ENCODE data around the gene FAAP20.
"Not testable (repeated sequence)": the region's sequence is repeated elsewhere in the genome, so short reads cannot be mapped to it uniquely, and the experiment has no call there.

The FAAP20 gene

DNA sequence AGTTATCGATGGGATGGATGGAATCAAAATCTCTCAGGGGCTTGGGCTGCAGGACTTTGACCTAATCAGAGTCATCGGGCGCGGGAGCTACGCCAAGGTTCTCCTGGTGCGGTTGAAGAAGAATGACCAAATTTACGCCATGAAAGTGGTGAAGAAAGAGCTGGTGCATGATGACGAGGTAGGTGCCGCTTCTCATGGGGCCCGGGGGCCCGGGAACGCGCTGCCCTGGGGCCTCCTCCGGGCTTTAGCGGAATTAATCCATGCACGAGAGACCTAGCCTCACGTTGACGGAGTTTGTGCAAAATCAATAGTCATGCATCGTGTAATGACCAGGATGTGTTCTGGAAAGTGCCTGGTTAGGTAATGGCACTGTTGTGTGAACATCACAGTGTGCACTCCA is 43.8 kb downstream of the FAAP20 start:
- no peak overlapping the region for H3K4me3 ChIP-seq (replicated peaks in 1 of 2; ENCODE audit: low read depth in 2 of 2, low read length in 2 of 2)
- no peak for DNase-seq (ENCODE audit: low read depth in 2 of 2)
- TF ChIP-seq, protein P1, sequence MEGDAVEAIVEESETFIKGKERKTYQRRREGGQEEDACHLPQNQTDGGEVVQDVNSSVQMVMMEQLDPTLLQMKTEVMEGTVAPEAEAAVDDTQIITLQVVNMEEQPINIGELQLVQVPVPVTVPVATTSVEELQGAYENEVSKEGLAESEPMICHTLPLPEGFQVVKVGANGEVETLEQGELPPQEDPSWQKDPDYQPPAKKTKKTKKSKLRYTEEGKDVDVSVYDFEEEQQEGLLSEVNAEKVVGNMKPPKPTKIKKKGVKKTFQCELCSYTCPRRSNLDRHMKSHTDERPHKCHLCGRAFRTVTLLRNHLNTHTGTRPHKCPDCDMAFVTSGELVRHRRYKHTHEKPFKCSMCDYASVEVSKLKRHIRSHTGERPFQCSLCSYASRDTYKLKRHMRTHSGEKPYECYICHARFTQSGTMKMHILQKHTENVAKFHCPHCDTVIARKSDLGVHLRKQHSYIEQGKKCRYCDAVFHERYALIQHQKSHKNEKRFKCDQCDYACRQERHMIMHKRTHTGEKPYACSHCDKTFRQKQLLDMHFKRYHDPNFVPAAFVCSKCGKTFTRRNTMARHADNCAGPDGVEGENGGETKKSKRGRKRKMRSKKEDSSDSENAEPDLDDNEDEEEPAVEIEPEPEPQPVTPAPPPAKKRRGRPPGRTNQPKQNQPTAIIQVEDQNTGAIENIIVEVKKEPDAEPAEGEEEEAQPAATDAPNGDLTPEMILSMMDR (IDR thresholded peaks at IDR 0.05; ENCODE audit: low read depth, low read length), result no peak

DNA sequence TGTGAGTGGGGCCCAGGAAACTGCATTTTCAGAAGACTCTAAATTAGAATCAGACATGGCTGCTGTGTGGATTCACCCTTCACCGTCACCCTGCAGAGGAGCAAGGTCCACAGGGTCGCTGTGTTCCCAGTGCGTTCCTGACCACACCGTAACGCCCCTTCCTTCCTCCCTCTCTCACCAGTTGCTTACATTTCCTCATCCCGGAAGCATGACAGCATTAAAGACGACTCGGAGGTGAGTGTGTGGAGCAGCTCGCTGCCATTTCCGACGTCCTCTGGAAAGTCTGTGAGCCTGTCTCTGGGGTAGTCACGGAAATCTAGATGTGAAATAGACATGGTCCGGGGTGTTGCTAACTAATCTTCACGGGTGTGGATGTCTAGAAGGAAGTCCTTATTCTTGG is 45.9 kb downstream of the FAAP20 start:
- DNase-seq (ENCODE audit: low read depth in 2 of 2), result no peak
- TF ChIP-seq, protein P1 (IDR thresholded peaks at IDR 0.05; ENCODE audit: low read depth, low read length), result no peak
- H3K4me3 ChIP-seq (replicated peaks in 1 of 2; ENCODE audit: low read depth in 2 of 2, low read length in 2 of 2), result no peak overlapping the region

DNA sequence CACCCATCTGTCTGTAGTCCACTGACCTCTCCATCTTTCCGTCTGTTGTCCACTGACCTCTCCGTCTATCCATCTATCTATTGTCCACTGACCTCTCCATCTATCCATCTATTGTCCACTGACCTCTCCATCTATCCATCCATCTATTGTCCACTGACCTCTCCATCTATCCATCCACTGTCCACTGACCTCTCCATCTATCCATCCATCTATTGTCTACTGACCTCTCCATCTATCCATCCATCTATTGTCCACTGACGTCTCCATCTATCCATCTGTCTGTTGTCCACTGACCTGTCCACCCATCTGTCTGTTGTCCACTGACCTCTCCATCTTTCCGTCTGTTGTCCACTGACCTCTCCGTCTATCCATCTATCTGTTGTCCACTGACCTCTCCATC is 46.7 kb downstream of the FAAP20 start:
- DNase-seq (ENCODE audit: low read depth in 2 of 2); H3K4me3 ChIP-seq (replicated peaks in 1 of 2; ENCODE audit: low read depth in 2 of 2, low read length in 2 of 2): not testable (repeated sequence)

DNA sequence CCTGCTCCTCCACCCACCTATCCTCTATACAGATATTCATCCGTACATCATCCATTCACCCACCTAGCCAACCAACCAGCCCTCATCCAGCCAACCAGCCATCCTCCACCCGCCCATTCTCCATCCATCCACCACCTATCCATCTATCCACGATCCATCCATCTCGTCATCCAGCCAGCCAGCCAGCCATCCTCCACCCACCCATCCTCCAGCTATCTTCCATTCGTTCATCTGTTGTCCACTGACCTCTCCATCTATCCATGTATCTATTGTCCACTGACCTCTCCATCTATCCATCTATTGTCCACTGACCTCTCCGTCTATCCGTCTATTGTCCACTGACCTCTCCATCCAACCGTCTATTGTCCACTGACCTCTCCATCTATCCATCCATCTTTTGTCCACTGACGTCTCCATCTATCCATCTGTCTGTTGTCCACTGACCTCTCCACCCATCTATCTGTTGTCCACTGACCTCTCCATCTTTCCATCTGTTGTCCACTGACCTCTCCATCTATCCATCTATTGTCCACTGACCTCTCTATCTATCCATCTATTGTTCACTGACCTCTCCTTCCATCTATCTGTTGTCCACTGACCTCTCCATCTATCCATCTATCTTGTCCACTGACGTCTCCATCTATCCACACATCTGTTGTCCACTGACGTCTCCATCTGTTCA is 47.6 kb downstream of the FAAP20 start:
- H3K4me3 ChIP-seq (replicated peaks in 1 of 2; ENCODE audit: low read depth in 2 of 2, low read length in 2 of 2), result no peak overlapping the region
- no peak for DNase-seq (ENCODE audit: low read depth in 2 of 2)
- TF ChIP-seq, protein P1 (IDR thresholded peaks at IDR 0.05; ENCODE audit: low read depth, low read length), result no peak

DNA sequence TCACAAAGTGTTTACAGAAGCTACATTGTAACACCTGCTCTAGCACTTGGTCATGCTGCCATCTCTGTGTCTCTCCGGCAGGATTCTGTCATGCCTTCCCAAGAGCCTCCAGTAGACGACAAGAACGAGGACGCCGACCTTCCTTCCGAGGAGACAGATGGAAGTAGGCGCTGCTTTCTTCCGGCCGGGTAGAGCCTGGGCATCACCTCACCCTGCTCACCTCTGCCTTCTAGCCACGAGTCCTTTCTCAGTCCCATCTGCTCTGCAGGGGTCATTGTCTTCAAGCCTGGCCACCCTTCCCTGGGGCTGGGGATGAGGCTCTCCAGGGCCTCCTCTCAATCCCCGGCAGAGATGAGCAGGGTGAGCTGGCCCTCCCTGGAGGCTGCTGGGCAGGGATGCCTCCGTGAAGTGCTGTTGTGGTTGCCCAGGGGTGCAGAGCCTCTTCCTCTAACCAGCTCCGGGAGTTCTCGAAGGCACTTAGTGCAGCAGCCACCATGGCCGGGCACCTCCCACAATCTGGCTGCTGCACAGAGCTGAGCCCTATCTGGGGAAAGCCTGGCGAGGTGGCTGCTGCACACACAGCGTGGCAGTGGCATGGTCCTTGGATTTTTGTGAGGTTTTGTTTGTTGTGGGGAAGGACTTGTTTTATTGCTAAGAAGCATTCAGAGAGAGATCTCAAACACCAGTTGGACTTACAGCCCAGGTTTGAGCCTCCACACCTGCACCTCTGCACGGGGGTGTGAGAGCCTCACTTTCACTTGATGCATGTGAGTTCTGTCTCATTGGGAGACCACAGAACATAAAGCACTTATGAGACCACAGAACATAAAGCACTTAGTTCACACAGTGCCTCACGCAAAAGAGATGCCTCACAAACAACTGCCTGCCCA is 48.4 kb downstream of the FAAP20 start:
- TF ChIP-seq, protein P1 (IDR thresholded peaks at IDR 0.05; ENCODE audit: low read depth, low read length), result no peak
- DNase-seq (ENCODE audit: low read depth in 2 of 2), result no peak
- no peak overlapping the region for H3K4me3 ChIP-seq (replicated peaks in 1 of 2; ENCODE audit: low read depth in 2 of 2, low read length in 2 of 2)

DNA sequence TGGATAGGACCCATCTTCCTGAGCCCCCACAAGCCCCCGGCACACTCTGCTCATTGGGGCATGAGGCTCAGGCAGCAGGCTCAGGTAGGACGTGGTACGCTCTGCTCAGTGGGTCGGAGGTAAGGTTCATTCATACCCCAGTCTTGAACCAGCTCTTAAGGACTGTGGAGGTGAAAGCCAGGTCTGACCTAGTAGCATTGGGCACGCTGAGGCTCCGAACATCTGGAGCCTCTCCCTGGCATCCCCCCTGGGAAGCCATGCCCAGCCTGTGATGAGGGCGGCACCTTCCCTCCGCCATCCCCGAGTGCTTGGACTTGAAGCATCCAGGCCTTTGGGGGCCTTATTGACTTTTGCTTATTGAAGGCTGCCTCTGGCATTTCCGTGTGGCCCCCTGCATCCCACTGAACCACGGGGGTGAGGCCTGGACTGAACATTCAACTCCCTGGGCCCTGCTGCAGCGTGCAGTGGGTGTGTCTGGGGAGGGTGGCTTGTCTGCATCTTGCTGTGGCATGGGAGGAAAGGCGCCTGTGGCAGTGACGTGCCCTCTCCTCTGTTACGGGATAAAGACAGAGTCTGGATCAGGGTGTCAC is 50.0 kb downstream of the FAAP20 start:
- H3K4me3 ChIP-seq (replicated peaks in 1 of 2; ENCODE audit: low read depth in 2 of 2, low read length in 2 of 2), result no peak overlapping the region
- no peak for DNase-seq (ENCODE audit: low read depth in 2 of 2)

More for the DNA sequence above, 50.0 kb downstream of the FAAP20 start:
- TF ChIP-seq, protein P1 (IDR thresholded peaks at IDR 0.05; ENCODE audit: low read depth, low read length), result no peak
